HepG2 (cell line): ENCODE measurements around the gene MORN5. TPM values are rescaled to one million over a fixed set of nuclear protein-coding genes. Genes with fewer than 3 reads are reported as not detected.

Source experiments
- EZH2 ChIP-seq: conservative IDR thresholded peaks from 2 replicates; pipeline ENCODE4 v1.6.1; 2012; ENCODE audit warnings: mild to moderate bottlenecking, low read depth, low read length, moderate library complexity
- FOSL1 ChIP-seq: sonication (generic); formaldehyde crosslinking; IDR thresholded peaks from 2 replicates; pipeline ENCODE4 v1.9.0; 2021; ENCODE audit warnings: missing genetic modification reagents, borderline replicate concordance
- HDAC6 ChIP-seq: fragments of 200-600 bp; sonication (generic); IDR thresholded peaks from 2 replicates; pipeline ENCODE4 v1.7.0; 2017; ENCODE audit warnings: mild to moderate bottlenecking, antibody characterized with exemption, low read length, low read depth
- NR2F6 ChIP-seq, 2 experiments: IDR thresholded peaks; 2 replicates each; pipeline ENCODE4 v1.6.1; 2016; ENCODE audit warnings: antibody characterized with exemption in 1 of 2, mild to moderate bottlenecking in 1 of 2
- PLRG1 ChIP-seq: fragments of 450-650 bp; conservative IDR thresholded peaks from 2 replicates; pipeline ENCODE4 v1.6.1; 2016
- POLR2G ChIP-seq: fragments of 200-400 bp; formaldehyde crosslinking; IDR thresholded peaks from 2 replicates; pipeline ENCODE4 v1.6.1; 2018; ENCODE audit warnings: mild to moderate bottlenecking, low read depth, low read length, moderate library complexity
- PPARG ChIP-seq: conservative IDR thresholded peaks from 2 replicates; pipeline ENCODE4 v1.6.1; 2016; ENCODE audit warnings: missing biosample characterization, missing genetic modification reagents
- RORA ChIP-seq: sonication (generic); formaldehyde crosslinking; IDR thresholded peaks from 2 replicates; pipeline ENCODE4 v1.5.0; 2020; ENCODE audit warnings: mild to moderate bottlenecking, missing genetic modification reagents, moderate library complexity
- YEATS4 ChIP-seq: sonication (generic); formaldehyde crosslinking; IDR thresholded peaks from 2 replicates; pipeline ENCODE4 v1.4.0; 2020; ENCODE audit warnings: missing genetic modification reagents, borderline replicate concordance
- ZBTB7A ChIP-seq: sonication (generic); formaldehyde crosslinking; IDR thresholded peaks from 2 replicates; pipeline ENCODE4 v1.8.0; 2022; ENCODE audit warnings: mild to moderate bottlenecking, missing genetic modification reagents
- ZC3H13 ChIP-seq: sonication (generic); formaldehyde crosslinking; IDR thresholded peaks from 2 replicates; pipeline ENCODE4 v1.8.1; 2023; ENCODE audit warnings: mild to moderate bottlenecking, missing genetic modification reagents, moderate library complexity
- ZIK1 ChIP-seq: sonication (generic); formaldehyde crosslinking; IDR thresholded peaks from 2 replicates; pipeline ENCODE4 v1.5.0; 2020; ENCODE audit warnings: mild to moderate bottlenecking, low read depth, missing genetic modification reagents, borderline replicate concordance
- ZMYM3 ChIP-seq: sonication (generic); formaldehyde crosslinking; IDR thresholded peaks from 2 replicates; pipeline ENCODE4 v1.5.1; 2020; ENCODE audit warnings: mild to moderate bottlenecking, missing genetic modification reagents
- ZNF329 ChIP-seq: sonication (generic); formaldehyde crosslinking; IDR thresholded peaks from 2 replicates; pipeline ENCODE4 v1.9.0; 2021; ENCODE audit warnings: low read depth, mild to moderate bottlenecking, missing genetic modification reagents
- ZNF570 ChIP-seq: sonication (generic); formaldehyde crosslinking; IDR thresholded peaks from 2 replicates; pipeline ENCODE4 v1.4.0; 2020; ENCODE audit warnings: mild to moderate bottlenecking, missing genetic modification reagents, borderline replicate concordance
- ZNF660 ChIP-seq: sonication (generic); formaldehyde crosslinking; IDR thresholded peaks from 2 replicates; pipeline ENCODE4 v1.5.1; 2020; ENCODE audit warnings: mild to moderate bottlenecking, low read depth, missing genetic modification reagents, borderline replicate concordance
- ZNF75D ChIP-seq: sonication (generic); formaldehyde crosslinking; IDR thresholded peaks from 2 replicates; pipeline ENCODE4 v1.8.1; 2023; ENCODE audit warnings: missing genetic modification reagents, mild to moderate bottlenecking, borderline replicate concordance
- polyA plus RNA-seq, 8 experiments: library from polyadenylated mRNA; depleted of rRNA in 3 of 8; stranded (reverse) in 7 of 8; unstranded in 1 of 8; fragments of >200 nt; fragmentation: Illumina TruSeq in 4 of 8; extraction: Trizol in 4 of 8; gene quantifications; 2 replicates each; pipeline versions ENCODE4 v1.2.1 to v1.2.3, GENCODE V29; 2011 to 2016; ENCODE audit warnings: low read depth in 4 of 8, missing spikeins in 1 of 8, mixed read lengths in 1 of 8; ENCODE audit not compliant: insufficient read depth in 1 of 8
- total RNA-seq, 5 experiments: library from RNA; depleted of rRNA; stranded (reverse); fragments of >200 nt; fragmentation: Illumina TruSeq; extraction: Trizol; gene quantifications; 2 replicates each; pipeline ENCODE4 v1.2.3, GENCODE V29; 2016; ENCODE audit warnings: low read depth in 1 of 5
- TF ChIP-seq, protein P1 (sequence below), 2 experiments: sonication (generic) in 1 of 2; formaldehyde crosslinking in 1 of 2; IDR thresholded peaks; 2 replicates each; pipeline versions ENCODE4 v1.4.0 to v1.6.1; 2016 to 2020; ENCODE audit warnings: borderline replicate concordance in 1 of 2, low read depth in 1 of 2, mild to moderate bottlenecking in 1 of 2, missing genetic modification reagents in 1 of 2
- TF ChIP-seq, protein P2 (sequence below): sonication (generic); formaldehyde crosslinking; IDR thresholded peaks from 2 replicates; pipeline ENCODE4 v1.5.1; 2020; ENCODE audit warnings: mild to moderate bottlenecking, missing genetic modification reagents, moderate library complexity

Gene MORN5
- total and polyA plus RNA-seq, 2 of the 13 experiments (the other 11 are each of a cell fraction or from before 2014, with no cell fraction given), result not detected

- TF ChIP-seq, protein P1, sequence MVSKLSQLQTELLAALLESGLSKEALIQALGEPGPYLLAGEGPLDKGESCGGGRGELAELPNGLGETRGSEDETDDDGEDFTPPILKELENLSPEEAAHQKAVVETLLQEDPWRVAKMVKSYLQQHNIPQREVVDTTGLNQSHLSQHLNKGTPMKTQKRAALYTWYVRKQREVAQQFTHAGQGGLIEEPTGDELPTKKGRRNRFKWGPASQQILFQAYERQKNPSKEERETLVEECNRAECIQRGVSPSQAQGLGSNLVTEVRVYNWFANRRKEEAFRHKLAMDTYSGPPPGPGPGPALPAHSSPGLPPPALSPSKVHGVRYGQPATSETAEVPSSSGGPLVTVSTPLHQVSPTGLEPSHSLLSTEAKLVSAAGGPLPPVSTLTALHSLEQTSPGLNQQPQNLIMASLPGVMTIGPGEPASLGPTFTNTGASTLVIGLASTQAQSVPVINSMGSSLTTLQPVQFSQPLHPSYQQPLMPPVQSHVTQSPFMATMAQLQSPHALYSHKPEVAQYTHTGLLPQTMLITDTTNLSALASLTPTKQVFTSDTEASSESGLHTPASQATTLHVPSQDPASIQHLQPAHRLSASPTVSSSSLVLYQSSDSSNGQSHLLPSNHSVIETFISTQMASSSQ (IDR thresholded peaks at IDR 0.05; ENCODE audit: low read depth), result no peak
- TF ChIP-seq, protein P1 (CRISPR knock-in tag; IDR thresholded peaks at IDR 0.05; ENCODE audit: borderline replicate concordance), result no peak
- TF ChIP-seq ZBTB7A (CRISPR knock-in tag) (no peak), RORA (CRISPR knock-in tag) (no peak), ZNF75D (CRISPR knock-in tag) (no peak), ZMYM3 (CRISPR knock-in tag) (no peak; the same call in 1 of the 2 replicates), ZC3H13 (no peak), PLRG1 (no peak), PPARG (CRISPR knock-in tag) (no peak), FOSL1 (CRISPR knock-in tag) (no peak), ZNF570 (CRISPR knock-in tag) (0 out of 2 replicates have a peak, but pooled peaks have one; percentile 24), EZH2 (no peak), POLR2G (no peak), YEATS4 (CRISPR knock-in tag) (peak; percentile 74; the same call in 1 of the 2 replicates), ZNF329 (CRISPR knock-in tag) (0 out of 2 replicates have a peak, but pooled peaks have one; percentile 7), ZIK1 (CRISPR knock-in tag) (peak; percentile 79; the same call in 1 of the 2 replicates), ZNF660 (CRISPR knock-in tag) (no peak), HDAC6 (no peak), NR2F6 (IDR thresholded peaks at IDR 0.05) (no peak), NR2F6 (CRISPR knock-in tag; IDR thresholded peaks at IDR 0.05) (no peak)
- TF ChIP-seq, protein P2, sequence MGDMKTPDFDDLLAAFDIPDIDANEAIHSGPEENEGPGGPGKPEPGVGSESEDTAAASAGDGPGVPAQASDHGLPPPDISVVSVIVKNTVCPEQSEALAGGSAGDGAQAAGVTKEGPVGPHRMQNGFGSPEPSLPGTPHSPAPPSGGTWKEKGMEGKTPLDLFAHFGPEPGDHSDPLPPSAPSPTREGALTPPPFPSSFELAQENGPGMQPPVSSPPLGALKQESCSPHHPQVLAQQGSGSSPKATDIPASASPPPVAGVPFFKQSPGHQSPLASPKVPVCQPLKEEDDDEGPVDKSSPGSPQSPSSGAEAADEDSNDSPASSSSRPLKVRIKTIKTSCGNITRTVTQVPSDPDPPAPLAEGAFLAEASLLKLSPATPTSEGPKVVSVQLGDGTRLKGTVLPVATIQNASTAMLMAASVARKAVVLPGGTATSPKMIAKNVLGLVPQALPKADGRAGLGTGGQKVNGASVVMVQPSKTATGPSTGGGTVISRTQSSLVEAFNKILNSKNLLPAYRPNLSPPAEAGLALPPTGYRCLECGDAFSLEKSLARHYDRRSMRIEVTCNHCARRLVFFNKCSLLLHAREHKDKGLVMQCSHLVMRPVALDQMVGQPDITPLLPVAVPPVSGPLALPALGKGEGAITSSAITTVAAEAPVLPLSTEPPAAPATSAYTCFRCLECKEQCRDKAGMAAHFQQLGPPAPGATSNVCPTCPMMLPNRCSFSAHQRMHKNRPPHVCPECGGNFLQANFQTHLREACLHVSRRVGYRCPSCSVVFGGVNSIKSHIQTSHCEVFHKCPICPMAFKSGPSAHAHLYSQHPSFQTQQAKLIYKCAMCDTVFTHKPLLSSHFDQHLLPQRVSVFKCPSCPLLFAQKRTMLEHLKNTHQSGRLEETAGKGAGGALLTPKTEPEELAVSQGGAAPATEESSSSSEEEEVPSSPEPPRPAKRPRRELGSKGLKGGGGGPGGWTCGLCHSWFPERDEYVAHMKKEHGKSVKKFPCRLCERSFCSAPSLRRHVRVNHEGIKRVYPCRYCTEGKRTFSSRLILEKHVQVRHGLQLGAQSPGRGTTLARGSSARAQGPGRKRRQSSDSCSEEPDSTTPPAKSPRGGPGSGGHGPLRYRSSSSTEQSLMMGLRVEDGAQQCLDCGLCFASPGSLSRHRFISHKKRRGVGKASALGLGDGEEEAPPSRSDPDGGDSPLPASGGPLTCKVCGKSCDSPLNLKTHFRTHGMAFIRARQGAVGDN (CRISPR knock-in tag), result peak; percentile 96
Measured at GRCh38 chr9:122213589-122214413, 54.1 kb downstream of the MORN5 start (continued).
